Thymus (tissue), 11 donors: ENCODE data around the gene FIZ1. TPM values are rescaled to one million over a fixed set of nuclear protein-coding genes. Genes with fewer than 3 reads are reported as not detected.

Experiments used
- DNase-seq, 9 donors: peaks; one replicate each; pipeline ENCODE4 v3.0.0-alpha.2; 2013; ENCODE audit warnings: low spot score in 9 of 9, low read depth in 6 of 9, missing footprints in 1 of 9
- H3K27ac ChIP-seq, 2 donors: one replicate each; pipeline ENCODE4 v1.5.1; 2013; ENCODE audit warnings: control low read depth in 1 of 2, low read depth in 1 of 2, low read length in 1 of 2, mild to moderate bottlenecking in 1 of 2, moderate library complexity in 1 of 2
- H3K27me3 ChIP-seq, 2 donors: one replicate each; pipeline ENCODE4 v1.5.1; 2013; ENCODE audit warnings: low read length in 1 of 2; ENCODE audit not compliant: control insufficient read depth in 2 of 2, insufficient read depth in 1 of 2
- H3K36me3 ChIP-seq, 2 donors: one replicate each; pipeline ENCODE4 v1.5.1; 2013; ENCODE audit warnings: low read length in 1 of 2, mild to moderate bottlenecking in 1 of 2, moderate library complexity in 1 of 2; ENCODE audit not compliant: control insufficient read depth in 2 of 2, insufficient read depth in 2 of 2
- H3K4me1 ChIP-seq, 2 donors: one replicate each; pipeline ENCODE4 v1.5.1; 2013; ENCODE audit warnings: low read length in 2 of 2; ENCODE audit not compliant: control insufficient read depth in 2 of 2, insufficient read depth in 2 of 2
- H3K4me3 ChIP-seq, 2 donors: one replicate each; pipeline ENCODE4 v1.5.1; 2013; ENCODE audit warnings: low read length in 2 of 2, control low read depth in 1 of 2, mild to moderate bottlenecking in 1 of 2
- H3K9me3 ChIP-seq, 2 donors: one replicate each; pipeline ENCODE4 v1.5.1; 2013; ENCODE audit warnings: low read length in 1 of 2, mild to moderate bottlenecking in 1 of 2; ENCODE audit not compliant: control insufficient read depth in 2 of 2, insufficient read depth in 1 of 2
- WGBS: extraction: QIAGEN DNeasy Blood & Tissue Kit; methylation state at CpG from one replicate; pipeline ENCODE4 v1.1.7; 2013; 5-methylcytosine and 5-hydroxymethylcytosine counted together
- polyA plus RNA-seq: library from polyadenylated mRNA; stranded (reverse); fragments of 200-250 nt; gene quantifications from one replicate; pipeline ENCODE4 v1.2.3, GENCODE V29; 2013
- total RNA-seq: library from RNA; stranded (reverse); fragments of 120-200 nt; gene quantifications from one replicate; pipeline ENCODE4 v1.2.4, GENCODE V29; 2013
- donor health status: healthy.

Gene FIZ1
- total and polyA plus RNA-seq, 2 donors: 4.6 to 11.9 TPM

- WGBS: 93% methylated on average over 8 of the region's 8 CpGs
- H3K9me3 ChIP-seq: no peaks in the 10 kb centered on the region
- H3K27me3 ChIP-seq: peaks cover 0 to 36% of the 10 kb centered on the region in 2 donors
- H3K36me3 ChIP-seq: no peaks in the 10 kb centered on the region
- no peak overlapping the region for H3K4me3 ChIP-seq
- no peak overlapping the region for H3K27ac ChIP-seq
- no peak for DNase-seq
- no peaks in the 10 kb centered on the region for H3K4me1 ChIP-seq
Observed at GRCh38 chr19:55554741-55555152, 44.6 kb downstream of the FIZ1 start.

GRCh38 chr19:55554302-55554701, 45.0 kb downstream of the FIZ1 start:
- Histone ChIP-seq H3K4me1 (no peaks in the 10 kb centered on the region), H3K27ac (no peak overlapping the region), H3K4me3 (no peak overlapping the region), H3K27me3 (peaks cover 0 to 40% of the 10 kb centered on the region in 2 donors), H3K9me3 (no peaks in the 10 kb centered on the region), H3K36me3 (no peaks in the 10 kb centered on the region)
- 98% methylated on average over 9 of the region's 9 CpGs for WGBS
- DNase-seq: no peak

DNA sequence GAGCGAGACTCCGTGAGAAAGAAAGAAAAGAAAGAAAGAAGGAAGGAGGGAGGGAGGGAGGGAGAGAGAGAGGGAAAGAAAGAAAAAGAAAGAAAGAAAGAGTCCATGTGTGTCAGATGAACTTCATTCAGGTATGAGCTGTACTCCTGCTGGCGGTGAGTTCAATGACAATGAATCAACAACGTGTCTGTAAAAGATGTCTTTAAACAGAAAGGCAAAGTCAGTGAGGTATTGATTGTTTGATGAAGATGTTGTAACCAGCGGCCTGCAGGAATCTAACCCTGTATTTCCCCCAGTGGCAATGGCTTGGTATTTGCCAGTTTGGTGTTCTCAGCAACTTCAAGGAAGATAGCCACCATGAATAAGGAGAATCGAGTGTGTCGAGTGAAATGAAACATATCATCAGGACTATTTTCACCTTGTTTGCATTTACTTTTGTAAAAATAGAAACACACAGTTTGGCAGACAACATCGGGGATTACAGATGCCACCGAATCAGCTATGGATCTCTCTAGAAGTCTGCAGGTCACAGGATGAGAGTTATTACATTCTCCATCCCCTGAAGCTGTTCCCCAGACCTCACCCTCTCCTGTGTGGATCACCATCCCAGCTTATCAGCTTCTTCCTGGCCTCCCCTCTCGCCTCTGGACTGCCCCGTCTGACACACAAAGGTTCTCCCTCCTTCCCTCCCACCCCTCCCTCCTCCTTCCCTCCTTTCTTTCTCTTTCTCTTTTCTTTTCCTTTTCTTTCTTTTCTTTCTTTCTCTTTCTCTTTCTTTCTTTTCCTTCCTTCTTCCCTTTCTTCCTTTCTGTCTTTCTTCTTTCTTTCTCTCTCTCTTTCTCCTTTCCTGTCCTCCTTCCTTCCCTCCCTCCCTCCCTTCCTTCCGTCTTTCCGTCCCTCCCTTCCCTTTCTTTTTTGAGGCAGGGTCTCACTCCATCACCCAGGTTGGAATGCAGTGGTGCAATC, 45.8 kb downstream of the FIZ1 start:
- 88% methylated on average over 13 of the region's 13 CpGs for WGBS

DNA sequence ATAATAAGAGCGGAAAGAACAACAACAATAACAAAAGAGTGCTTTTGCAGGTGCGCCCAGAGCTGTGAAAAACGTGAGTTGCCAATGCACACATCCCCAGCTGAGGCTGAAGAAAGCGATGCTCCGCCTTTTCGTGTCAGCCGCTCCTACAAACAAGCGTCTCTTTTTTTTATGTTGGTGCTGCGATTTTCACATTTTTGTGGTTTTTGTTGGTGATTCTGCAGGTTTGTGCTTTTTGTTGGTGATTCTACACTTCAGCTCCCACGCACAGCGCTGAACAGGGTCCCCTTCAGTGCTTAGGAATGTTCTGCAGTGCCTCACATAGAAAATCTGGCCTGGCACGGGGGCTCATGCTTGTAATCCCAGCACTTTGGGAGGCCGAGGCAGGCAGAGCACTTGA, 46.7 kb downstream of the FIZ1 start:
- no peak overlapping the region for H3K4me3 ChIP-seq
- peaks cover 0 to 54% of the 10 kb centered on the region in 2 donors for H3K27me3 ChIP-seq
- WGBS: 88% methylated on average over 13 of the region's 13 CpGs
- H3K9me3 ChIP-seq: no peaks in the 10 kb centered on the region
- no peak overlapping the region for H3K27ac ChIP-seq
- H3K36me3 ChIP-seq: no peaks in the 10 kb centered on the region
- no peaks in the 10 kb centered on the region for H3K4me1 ChIP-seq
- no peak for DNase-seq

More for the DNA sequence above, 45.8 kb downstream of the FIZ1 start:
- no peaks in the 10 kb centered on the region for H3K4me1 ChIP-seq
- H3K27me3 ChIP-seq: peaks cover 0 to 47% of the 10 kb centered on the region in 2 donors
- no peak overlapping the region for H3K27ac ChIP-seq
- no peaks in the 10 kb centered on the region for H3K9me3 ChIP-seq
- no peak for DNase-seq
- no peaks in the 10 kb centered on the region for H3K36me3 ChIP-seq
- no peak overlapping the region for H3K4me3 ChIP-seq

- peaks cover 0 to 58% of the 10 kb centered on the region in 2 donors for H3K27me3 ChIP-seq
- H3K4me1 ChIP-seq: no peaks in the 10 kb centered on the region
- WGBS: 90% methylated on average over 5 of the region's 5 CpGs
- H3K4me3 ChIP-seq: no peak overlapping the region
- DNase-seq: no peak
- H3K36me3 ChIP-seq: no peaks in the 10 kb centered on the region
- no peak overlapping the region for H3K27ac ChIP-seq
- no peaks in the 10 kb centered on the region for H3K9me3 ChIP-seq
Observed at GRCh38 chr19:55552206-55552605, 47.1 kb downstream of the FIZ1 start.

DNA sequence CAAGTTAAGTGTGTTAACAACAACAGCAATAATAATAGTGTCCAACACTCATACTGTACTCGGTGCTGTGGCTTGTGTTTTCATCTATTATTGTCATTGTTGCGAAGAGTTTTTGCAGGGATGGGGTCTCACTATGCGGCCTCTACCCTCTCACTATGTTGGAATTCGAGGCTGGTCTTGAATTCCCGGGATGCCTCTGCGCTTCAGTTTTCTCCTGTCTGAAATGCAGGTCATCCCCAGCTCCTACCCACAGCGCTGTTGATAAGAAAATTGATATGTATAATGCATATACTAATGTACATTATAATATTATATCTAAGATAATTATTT, 49.0 kb downstream of the FIZ1 start:
- no peak overlapping the region for H3K4me3 ChIP-seq
- no peaks in the 10 kb centered on the region for H3K9me3 ChIP-seq
- peaks cover 0 to 68% of the 10 kb centered on the region in 2 donors for H3K27me3 ChIP-seq
- no peak overlapping the region for H3K27ac ChIP-seq
- H3K36me3 ChIP-seq: no peaks in the 10 kb centered on the region
- no peaks in the 10 kb centered on the region for H3K4me1 ChIP-seq
- WGBS: 94% methylated on average over 7 of the region's 7 CpGs
- no peak for DNase-seq

GRCh38 chr19:55549500-55550320, 49.6 kb downstream of the FIZ1 start:
- 85% methylated on average over 36 of the region's 36 CpGs for WGBS
- DNase-seq: no peak
- Histone ChIP-seq H3K4me3 (no peak overlapping the region), H3K27ac (no peak overlapping the region), H3K9me3 (no peaks in the 10 kb centered on the region), H3K27me3 (peaks cover 0 to 68% of the 10 kb centered on the region in 2 donors), H3K4me1 (no peaks in the 10 kb centered on the region), H3K36me3 (no peaks in the 10 kb centered on the region)

DNA sequence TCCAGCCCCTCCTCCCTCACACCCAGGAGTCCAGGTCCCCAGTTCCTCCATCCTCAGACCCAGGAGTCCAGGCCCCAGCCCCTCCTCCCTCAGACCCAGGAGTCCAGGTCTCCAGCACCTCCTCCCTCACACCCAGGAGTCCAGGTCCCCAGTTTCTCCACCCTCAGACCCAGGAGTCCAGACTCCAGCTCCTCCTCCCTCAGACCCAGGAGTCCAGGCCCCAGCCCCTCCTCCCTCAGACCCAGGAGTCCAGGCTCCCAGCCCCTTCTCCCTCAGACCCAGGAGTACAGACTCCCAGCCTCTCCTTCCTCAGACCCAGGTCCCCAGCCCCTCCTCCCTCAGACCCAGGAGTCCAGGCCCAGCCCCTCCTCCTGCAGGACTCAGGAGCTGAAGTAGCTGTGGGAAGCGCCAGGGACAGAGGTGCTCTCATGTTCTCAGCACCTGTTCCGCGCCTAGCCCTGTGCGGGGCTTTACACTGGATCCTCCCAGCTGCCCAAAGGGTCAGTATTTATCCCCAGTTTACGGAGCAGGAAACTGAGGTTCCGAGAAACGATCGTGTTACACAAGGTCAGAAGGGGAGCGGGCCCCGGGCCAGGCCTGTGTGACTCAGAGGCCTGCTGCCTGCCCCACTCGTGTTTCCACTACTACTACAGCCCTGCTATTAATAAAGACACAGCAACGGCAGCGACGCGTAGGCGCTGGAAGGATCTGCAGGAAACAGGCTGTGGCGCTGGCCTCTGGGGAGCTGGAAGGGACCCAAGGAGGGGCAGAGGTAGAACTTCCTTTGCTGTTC, 52.3 kb downstream of the FIZ1 start:
- 33% methylated on average over 17 of the region's 17 CpGs for WGBS
- Histone ChIP-seq H3K27me3 (peaks cover 0 to 55% of the 10 kb centered on the region in 2 donors), H3K9me3 (no peaks in the 10 kb centered on the region), H3K4me3 (no peak overlapping the region), H3K4me1 (no peaks in the 10 kb centered on the region), H3K36me3 (no peaks in the 10 kb centered on the region), H3K27ac (peak overlapping the region in 1 of 2 donors; percentile 42)
- DNase-seq: no peak
